ENCODE results near the gene ACADM.
"Not testable (repeated sequence)": the region's sequence is repeated elsewhere in the genome, so short reads cannot be mapped to it uniquely, and the experiment has no call there.

ACADM gene

DNA sequence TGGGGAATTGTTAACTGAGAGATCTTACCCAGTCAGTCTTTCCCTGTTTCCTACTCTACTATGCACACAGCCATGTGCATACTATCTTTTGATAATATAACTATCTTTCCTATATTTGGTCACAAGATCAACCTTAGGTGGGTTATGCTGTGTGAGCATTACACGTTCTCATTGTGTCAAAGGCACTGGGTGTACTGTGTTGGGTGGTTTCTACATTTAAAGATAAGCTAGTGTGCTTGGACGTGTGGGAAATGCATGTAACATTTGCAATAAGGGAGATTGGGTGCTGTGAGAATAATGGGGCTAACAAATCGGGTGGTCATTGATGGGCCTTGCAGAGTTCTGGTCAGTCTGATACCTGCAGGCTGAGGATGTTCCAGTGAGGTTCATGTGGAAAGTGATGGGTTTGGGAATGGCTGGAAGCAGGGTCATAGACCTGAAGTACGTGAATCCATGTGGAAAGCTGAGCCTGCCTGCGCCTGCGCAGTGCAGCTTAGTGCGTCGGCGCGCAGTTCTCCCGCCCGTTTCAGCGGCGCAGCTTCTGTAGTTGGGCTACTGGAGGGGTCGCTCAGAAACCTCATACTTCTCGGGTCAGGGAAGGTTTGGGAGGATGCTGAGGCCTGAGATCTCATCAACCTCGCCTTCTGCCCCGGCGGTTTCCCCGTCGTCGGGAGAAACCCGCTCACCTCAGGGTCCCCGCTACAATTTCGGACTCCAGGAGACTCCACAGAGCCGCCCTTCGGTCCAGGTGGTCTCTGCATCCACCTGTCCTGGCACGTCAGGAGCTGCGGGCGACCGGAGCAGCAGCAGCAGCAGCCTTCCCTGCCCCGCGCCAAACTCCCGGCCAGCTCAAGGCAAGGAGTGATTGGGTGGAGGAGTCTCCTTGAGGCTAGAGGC lies 72.1 kb downstream of the ACADM start, which contains the start of gene MSH4:
TSS of gene MSH4 (plus strand) at position 507 of the 897 bp plus-strand sequence. CDS start at position 611, 104 bp downstream.
- DNase-seq: no peak

DNA sequence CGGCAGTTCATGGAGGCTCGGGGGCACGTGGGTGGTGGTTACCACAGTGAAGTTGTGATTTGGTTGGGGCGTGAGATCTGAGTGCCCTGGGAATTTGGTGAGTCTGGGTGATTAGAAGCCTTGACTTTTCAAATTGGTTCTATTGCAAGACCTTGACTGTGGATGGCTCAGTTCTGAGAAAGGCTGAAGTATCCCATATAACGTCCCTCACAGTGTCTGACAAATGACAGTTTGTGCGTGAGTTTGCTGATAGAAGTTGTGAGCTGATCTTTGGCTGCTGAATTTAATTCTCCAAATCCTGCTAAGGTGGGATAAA lies 72.7 kb downstream of the ACADM start:
- DNase-seq: no peak

DNA sequence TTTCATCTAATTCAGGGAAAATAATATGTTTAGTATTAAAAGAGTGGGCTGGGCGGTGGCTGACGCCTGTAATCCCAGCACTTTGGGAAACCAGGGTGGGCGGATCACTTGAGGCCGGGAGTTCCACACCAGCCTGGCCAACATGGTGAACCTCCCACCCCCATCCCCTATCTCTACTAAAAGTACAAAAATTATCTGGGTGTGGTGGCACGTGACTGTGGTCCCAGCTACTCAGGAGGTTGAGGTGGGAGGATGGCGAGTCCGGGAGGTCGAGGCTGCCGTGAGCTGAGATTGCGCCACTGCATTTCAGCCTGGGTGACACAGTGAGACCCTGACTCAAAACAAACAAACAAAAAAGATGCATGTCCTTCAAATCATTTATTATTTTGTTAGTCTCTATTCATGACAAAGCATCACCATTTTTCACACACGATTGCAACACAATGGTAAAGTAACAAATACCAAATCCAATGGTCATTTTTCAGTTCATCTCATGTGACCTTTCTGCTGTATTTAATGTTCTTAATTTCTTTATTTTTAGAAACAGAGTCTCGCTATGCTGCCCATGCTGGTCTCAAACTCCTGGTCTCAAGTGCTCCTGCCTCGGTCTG lies 73.2 kb downstream of the ACADM start:
- no peak for DNase-seq

DNA sequence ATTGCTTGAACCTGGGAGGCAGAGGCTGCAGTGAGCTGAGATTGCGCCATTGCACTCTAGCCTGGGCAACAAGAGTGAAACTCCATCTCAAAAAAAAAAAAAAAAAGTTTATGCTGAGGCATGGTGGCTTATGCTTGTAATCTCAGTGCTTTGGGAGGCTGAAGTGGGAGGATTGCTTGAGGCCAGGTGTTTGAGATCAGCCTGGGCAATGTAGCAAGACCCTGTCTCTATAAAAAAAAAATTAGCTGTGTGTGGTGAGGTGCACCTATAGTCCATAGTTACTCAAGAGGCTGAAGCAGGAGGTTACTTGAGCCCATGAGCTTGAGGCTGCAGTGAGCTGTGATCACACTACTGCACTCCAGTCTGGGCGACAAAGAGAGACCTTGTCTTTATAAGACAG lies 77.0 kb downstream of the ACADM start:
- not testable (repeated sequence) for DNase-seq

DNA sequence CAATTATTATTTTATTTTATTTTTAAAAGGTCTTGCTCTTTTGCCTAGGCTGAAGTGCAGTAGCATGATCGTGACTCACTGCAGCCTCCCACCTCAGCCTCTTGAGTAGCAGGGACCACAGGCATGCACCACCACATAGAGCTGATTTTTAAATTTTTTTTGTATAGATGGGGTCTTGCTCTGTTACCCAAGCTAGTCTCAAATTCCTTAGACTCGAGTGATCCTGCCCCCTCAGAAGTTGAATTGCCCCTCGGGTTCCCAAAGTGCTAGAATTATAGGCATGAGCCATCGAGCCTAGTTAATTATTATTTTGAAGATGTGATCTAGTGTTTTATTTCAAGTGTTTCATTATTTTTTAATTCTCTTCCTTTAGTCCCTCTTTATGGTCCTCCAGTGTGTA lies 84.4 kb downstream of the ACADM start:
- DNase-seq: no peak

DNA sequence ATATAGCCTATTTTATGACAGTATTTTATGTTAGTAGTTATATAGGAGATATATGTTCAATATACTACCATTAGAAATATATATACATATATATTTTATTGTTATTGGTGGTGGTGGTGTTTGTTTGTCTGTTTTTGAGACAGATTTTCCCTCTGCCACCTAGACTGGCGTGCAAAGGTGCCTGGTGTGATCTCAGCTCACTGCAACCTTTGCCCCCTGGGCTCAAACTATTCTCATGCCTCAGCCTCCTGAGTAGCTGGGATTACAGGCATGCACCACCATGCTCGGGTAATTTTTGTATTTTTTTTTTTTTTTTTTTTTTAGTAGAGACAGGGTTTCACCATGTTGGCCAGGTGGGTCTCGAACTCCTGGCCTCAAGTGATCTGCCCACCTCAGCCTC lies 85.6 kb downstream of the ACADM start:
- DNase-seq: not testable (repeated sequence)

DNA sequence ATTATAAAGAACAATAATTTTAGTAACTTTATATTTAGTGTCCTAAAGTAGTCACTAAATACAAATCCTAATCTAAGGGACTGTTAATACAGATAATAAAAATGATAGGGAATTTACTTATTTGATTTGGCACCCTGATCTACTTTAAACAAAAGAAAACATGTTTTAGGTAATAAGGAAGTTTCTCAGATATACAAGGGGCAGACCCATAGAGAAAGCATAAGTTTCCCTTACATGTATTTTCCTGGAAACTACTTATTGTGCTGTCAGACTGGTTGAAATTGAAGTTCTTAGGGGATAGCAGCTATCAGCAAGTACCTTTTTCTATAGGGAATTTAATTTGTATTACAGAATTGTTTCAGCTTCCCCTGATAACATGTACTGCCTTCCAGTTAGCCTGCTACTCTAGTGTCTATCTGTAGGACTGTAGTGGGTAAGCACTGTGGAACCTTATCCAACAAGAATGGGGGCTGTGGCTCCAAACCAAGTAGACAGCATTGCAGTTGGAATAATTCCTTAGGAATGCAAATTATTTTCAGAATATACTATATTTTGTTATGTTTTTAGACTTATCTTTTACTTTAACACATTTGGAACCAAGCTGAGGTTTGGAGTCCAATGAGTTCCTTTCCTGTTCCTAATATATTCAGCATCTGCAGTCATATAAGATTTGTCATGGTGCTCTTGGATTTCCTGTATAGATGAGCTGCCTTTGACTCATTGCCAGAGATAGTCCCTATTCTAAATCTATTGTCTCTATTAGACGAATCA lies 86.9 kb downstream of the ACADM start:
- no peak for DNase-seq

DNA sequence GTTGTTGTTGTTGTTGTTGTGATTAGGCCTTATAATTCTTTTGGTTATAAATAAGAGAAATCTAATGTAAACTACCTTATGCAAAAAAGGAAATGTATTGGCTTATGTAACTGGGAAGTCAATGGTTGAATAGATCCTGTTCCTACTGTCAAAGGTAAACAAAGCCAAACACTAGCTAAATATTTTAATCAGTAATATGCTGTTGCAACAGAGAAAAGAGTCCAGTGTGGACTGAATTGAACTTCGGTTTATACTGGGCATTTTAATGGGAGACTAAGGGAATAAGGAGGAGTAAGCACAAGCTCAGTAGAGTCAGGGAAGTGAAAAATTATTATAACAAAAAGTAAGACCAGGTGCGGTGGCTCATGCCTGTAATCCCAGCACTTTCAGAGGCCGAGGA lies 87.6 kb downstream of the ACADM start:
- DNase-seq: no peak
